DMS 273 (cell line): ENCODE measurements around the gene PEX11B.

Source experiments
- DNase-seq: peaks from one replicate; lab custom pipeline; 2025; ENCODE audit not compliant: unreplicated experiment; lab: John Stamatoyannopoulos, UW

Gene PEX11B

DNA sequence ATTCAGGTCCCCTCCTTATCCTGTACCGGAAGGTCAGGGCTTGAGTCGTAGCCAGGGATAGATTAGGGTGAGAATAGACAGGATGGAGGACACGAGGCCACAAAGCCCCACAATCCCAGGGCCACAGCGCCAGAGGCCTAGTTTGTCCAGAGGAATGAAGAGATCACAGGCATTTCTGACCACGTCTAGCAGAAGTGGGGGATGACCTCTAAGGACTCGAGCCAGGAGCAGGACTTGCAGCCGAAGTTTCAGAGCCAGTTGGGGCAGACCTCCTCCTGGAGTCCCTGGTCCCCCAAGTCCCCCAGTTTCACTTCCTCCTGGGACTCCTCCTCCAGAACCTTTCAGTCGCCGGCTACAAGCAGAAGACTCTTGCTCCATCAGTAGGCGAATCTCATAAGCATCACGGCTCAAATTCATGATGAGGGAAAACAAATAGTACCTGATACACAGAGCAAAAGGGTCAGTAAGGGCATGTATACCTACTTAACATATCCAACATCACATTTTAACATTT is 6.3 kb downstream of the PEX11B start:
- no peak for DNase-seq

DNA sequence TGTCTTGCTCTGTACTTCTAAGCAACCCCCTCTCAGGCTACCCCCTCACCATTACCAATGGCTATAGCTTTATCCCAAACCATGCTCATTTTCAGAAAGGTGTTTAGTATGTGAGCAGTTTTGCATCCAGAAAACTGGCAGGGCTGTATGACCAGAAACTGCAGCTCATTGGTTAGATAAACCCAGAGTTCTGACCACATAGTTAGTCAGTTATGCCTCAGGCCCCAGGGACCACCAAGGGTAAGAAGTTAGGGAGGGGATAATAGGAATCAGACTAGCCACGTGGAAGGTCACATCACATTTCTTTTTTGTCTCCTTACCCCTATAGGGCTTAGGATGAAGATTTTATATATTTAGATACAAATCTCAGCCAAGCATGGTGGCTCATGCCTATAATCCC is 9.9 kb downstream of the PEX11B start:
- no peak for DNase-seq

DNA sequence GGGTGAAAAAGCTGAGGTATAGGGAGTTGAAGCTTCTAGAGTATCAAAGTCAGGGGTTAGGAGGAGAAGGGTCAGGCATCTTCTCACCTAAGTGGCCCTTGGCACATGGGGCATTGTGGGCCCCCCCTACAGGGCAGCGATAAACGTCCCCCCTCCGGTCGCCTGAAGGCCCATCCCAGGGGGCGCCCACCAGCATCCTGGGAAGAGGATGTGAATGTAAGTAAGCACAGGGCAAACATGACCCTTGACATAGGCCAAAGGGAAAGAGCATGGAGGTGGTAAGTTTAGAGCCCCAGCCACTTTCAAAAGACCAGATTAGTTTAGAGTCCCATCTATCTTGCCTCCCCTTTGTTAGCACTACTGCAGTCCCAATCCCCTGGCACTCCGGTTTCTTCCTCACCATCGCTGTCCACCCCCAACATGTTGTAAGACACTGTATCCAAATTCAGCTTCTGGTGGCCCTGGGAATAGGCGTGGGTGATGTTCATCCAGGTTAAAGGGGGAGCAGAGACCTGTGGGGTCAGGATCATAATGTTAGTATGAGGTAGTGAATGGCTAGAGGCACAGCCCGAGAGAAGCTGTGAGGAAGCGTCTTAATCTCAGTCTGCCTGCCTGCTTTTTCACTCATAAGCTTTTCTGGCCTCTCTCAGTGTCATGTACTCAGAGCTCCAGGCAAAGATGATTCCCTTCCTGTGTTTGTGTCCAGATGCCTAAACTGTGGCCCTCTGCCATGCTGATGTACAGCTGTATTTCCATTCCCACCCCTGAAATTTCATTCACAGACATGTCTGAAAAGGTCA is 11.4 kb downstream of the PEX11B start:
- DNase-seq = no peak

DNA sequence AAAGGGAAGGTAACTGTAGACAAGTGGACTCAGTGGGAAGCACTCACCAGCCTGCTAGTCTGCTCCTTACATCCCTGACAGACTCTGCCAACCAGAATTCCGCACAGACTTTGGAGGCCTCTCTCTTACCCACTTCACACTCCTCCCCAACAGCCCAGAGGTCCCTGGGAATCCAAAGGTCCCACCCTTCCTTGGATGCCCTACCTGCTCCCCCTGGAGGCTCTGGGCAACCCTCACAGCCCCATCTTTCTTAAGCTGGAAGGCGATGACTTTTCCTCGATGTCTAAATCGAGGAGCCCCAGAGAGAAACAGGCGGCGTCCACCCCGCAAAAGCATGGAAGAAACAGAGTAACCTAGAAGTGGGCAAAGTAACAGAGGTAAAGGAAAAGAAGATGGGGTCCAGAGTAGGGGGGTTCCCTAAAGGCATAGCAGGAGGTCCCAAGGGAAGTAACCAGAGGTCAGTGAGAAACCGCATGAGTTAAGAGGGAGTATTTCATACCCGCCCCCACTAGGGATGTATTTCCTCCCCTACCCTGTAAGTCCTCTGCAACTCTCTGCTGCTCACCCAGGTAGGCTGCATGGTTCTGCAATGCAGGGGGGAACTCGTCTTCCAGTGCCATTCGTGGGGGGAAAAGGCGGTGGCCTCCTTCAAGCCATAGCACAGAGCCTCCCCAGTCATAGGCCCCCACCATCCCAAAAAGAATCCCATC is 17.1 kb downstream of the PEX11B start:
- DNase-seq = no peak

DNA sequence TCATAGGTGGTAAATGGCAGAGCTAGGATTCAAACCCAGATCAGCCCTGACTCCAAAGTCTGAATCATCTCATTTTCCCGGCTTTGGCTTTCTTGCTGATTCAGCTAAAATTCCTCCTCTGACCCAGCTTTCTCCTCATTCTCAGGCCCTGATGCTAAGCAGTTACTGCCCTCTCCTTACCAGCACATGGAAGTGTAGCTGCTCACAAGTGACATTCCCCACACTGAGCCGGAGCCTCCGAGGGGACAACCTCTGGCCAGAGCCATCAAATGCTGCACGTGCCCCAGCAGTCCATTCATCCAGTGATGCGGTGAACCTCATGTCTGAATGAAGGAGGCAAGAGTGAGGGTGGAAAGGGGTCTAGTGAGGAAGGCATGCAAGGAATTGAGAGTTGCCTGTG is 19.8 kb downstream of the PEX11B start:
- DNase-seq = no peak

DNA sequence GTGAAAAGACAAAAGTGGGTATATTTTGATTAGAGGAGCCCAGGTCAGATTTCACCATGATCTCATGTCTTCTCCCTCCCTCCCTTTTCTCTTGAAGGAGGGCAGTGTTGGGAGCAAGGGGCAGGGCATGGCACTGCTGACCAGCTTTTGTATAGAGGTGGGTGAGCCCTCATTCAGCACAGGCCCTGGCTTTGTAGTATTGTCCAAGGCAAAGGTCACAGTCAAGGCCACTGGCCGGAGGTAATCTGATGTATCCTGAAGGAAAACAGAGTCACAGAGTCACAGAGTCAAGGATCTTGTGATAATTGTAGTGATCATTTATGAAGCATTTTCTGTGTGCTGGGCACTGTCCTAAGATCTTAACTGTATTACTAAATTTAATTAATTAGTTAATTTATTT is 20.5 kb downstream of the PEX11B start:
- no peak for DNase-seq

DNA sequence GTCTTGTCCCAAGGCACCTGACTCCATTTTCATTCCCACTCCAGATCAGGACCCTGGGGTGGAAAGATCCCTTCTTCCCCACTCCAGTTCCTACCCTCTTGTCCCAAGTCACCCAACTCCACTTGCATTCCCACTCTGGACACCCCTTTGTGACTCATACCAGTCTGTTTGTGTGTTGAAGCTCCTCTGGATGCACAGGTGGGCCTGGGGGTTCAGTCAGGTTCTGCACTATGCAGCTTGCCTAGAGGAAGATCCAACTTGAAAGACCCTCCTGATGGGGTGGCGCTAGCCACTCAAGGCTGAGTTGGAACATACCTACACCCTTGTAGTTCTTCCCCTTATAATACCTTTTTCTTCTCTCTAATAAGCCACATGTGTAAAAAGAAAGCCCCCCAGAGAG is 23.0 kb downstream of the PEX11B start:
- DNase-seq = no peak

DNA sequence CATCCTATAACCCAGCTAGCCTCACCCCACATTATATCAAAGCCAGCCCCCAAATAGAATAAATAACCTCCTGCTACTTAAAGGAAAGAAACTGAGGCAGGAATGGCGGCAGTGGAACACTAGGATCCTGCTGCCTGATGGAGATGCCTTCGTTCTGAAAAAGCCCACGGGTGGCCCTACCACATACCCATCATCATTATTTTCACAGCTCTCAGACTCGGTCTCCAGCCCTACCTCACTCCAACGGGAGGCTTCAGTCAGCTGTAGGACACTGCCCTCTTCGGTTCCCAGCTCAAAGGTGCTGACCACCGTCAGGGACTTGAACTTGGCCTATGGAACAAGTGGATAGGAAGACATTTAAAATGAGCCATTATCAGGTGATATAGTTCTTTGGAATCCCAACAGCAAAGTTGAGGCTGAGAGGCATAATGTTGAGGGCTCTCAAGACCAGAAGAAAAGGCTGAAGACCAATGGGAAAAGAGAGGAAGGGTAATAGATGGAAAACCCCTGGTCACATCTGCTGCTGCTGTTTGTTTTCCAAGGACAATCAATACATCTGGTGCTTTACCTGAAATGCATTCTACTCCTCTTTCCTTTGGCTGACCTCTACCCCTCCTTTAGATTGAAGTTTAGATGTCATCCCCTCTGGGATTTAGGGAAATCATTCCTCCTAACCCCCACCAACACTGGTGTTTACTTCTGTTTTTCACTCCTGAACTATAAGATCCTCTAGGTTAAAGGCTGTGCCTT is 25.0 kb downstream of the PEX11B start:
- DNase-seq = no peak

DNA sequence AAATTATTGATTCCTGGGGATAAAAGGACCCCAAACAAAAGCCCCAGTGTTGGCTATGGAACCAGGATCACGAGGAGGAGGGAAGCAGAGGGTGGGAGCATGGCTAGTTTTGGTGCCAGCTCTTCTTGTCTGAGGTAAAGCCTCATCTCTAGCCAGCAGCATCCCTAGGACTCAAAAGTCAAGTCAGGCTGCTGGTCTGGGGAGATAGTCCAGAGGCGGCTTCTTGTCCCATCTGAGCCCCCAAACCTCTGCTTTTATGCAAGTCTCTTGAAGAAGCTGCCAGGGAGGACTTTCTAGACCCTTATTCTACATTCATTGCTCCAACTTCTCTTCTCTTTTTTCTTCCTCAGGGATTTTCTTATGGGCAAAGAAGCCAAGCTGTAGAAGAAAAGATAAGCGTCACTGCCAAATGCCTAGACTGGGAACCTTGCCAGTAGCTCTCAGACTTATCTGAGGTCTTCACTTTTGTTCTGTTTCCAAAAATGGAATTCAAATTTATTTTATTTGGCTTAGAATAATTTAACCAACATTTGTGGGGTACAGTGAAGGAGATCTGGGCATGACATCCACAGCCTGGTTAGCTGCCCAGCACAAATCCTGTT is 25.9 kb downstream of the PEX11B start:
- peak; percentile 70 for DNase-seq

DNA sequence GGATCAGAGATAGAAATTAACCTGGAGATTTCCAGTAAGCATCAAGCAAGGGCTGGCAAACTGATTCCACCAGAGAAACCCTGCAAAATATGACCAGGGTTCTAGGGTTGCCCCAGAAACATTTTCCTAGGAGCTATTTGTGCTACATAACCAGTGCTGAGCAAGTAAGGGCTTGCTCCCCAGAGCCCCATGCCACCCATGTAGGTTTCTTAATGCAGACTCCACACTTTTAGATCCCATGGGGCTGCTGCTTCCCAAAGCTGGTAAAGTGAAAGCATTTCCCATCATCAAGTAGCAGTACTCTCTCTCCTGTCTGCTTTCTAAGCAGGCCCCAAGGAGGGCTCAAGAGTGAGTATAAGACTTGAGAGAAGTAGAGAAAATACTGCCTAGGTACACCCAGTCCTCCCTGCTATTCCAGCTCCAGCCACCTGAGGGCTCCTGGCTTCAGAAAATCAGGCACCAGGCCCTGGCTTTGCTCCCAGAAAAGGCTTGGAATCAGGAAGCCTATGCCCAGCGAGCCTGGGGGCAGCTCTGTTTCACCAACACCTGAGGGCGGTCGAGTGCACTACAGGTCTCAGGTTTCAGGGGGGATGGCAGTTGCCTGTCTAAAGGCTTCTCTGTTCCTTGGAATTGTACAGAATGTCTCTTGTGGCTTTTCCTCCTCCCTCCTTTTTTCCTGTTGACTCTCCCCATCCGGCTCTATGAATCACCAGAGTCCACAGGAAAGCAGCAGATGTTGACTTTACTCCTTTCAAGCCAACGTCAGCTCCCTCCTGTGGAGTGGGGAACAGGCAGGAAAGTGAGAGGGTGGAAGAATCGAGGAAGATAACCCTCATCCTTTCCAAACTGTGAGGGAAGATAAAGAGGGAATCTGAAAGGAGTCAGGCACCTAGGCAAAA is 26.7 kb downstream of the PEX11B start:
- DNase-seq = peak; percentile 99

DNA sequence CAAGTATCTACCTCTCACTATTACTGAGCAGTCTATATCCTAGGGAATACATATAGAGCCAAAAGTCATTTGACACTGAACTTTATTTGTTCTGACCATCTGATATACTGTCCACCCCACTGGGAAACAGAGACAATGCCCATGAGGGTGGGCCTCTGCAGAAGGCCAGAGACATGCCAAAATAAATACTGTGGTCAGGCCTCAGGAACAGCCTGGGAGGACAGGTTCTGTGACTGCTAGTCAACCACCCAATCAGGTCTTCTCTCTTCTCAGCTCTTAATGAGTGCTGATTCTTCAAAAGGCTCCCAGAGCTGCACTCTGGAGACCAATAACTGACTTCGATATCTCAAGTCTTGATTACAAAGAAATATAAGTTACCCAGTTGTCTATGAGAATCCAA is 27.4 kb downstream of the PEX11B start:
- no peak for DNase-seq

DNA sequence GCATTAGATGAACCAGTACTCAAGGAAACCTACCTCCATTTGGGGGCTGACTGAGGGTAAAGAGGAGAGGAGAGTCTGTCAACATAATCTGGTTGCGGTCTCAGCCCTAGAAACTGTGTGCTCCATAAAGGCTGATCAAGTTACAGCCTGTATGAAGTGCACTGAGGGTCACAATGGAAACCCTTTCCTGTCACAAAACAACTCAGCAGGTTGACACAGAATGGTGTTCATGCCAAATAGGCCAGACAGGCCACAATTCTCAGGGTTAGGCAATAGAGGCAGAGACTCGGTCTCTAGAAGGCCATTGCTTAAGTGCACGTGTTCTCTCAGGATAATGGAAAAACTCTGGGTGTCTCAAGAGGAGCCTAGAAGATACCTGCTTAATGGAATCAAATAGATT is 28.8 kb downstream of the PEX11B start:
- no peak for DNase-seq

DNA sequence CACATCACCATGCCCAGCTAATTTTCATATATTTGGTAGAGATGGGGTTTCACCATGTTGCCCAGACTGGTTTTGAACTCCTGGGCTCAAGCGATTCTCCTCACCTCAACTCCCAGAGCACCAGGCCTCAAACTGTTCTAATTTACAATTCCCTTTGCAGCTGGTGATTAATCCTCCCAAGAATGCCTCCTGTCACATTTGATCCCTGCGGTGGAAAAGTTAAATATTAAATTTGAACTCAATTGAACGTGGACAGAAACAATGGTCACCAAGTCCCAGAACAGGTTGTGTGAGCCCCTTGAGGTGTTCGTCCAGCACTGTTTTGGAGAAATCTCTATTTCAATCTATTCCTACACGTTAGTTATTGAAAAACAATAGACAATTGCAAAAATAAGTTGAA is 30.9 kb downstream of the PEX11B start:
- DNase-seq = no peak

DNA sequence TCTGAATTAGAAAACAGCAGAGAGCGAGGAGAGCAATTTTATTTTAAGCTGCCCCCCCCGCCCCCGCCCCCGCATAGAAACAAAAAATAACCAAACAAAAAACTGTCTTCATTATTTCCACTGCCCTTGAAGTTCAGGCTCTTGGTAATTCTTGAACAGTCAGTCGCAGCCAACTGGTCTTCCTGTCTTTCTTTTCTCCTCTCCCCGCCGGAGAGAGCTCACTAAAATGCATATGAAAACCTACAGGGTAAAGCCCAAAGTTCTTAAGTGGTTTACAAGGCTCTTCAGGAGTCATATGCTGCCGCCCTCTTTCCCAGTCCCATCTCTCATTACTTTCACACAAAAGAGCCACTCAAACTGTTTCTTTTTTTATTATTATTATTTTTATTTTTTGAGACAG is 31.7 kb downstream of the PEX11B start:
- DNase-seq = no peak

DNA sequence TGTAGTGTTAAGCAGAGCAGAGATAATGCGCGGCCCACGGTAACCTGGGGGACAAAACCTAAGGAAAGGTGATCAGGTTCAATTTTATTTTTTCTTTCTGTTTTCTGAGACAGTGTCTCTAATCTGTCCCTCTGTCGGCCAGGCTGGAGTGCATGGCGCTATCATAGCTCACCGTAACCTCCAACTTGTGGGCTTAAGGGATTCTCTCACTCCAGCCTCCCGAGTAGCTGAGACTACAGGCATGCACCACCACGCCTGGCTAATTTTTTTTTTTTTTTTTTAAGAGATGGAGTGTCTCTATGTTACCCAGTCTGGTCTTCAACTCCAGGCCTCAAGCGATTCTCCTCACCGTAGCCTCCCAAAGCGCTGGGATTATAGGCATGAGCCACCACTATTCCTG is 32.1 kb downstream of the PEX11B start:
- no peak for DNase-seq

DNA sequence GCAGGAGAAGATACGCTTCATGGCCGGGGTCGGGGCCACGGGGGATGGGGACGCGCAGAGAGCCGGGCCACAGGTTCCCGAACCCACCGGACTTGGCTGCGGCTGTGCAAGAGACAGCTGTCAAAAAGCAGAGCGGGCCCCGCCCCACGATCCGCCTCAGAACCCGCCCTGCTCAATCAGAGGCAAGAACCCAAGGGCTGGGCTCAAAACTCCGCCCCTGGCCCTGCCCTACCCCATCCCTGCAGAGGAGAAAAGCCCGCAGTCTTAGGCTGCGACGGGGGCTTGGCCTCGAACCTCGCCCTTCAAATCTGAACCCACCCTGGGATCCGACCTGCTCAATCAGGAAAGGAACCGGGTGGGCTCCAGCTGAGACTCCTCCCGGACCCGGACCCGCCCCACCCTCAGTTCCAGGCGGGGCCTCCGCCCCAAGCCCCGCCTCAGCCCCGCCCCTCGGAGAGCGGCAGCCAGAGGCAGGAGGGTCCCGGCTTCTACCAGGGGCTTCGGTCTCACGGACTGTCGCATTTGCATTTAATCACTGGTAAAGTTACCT is 32.7 kb downstream of the PEX11B start, which contains the start of gene ANKRD35:
TSS of gene ANKRD35 (minus strand) at position 129 of the 550 bp plus-strand sequence. CDS start at position 21, 108 bp downstream.
- peak; percentile 93 for DNase-seq

DNA sequence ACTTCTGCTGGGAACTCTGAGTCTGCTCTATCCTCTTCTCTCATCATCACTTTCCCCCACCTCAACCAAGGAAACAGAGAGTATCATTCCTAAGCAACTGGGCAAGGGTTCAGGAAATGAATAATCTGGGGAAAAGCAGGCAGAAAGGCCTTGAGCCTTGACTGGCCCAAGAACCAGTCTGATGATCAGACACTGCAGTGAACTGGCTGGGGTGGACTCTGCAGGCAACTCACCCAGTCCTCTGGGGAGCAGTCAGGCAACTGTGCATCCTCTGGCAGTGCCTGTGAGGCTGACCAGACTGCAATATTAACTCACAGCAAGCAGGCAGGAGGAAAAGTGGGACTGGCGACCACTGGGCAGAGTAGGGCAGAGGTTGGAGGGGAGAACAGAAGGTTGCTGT is 33.8 kb downstream of the PEX11B start:
- no peak for DNase-seq

DNA sequence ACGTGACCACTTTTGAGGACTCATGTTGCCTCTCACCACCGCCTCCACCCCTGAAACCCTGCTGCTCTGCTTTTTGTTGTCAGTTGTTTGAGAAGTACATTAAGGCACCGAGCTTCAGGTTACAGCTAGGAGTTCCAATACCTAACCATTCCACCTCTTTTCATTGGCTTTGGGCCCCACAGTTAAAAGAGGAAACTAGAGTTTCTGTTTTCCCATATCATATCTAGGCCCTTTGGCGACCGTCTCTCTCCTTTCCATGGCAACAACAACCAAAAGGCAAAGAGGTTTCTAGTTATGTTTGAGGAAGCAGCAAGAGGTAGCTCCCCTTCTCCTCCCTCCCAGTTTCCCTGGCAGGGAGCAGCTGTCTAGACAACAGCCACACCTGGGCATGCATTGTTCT is 38.7 kb downstream of the PEX11B start:
- DNase-seq = no peak

DNA sequence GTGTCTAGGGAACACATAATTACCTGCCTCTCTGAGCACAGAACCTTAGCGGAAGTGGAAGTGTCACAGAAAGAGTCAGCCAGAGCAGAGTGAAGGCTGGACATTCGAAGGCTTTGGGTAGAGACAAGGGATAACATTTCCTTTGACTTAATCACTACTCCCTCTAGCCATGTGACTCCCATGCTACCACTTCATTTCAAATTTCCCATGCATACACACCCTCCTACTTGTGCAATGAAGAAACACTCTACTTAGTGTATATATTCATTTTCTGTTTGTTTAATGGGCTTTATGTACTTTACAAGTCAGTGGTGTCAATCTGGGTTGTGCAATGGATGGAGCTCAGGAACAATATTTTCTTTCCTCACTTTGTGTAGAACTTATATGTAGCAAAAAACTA is 39.8 kb downstream of the PEX11B start:
- DNase-seq = no peak

DNA sequence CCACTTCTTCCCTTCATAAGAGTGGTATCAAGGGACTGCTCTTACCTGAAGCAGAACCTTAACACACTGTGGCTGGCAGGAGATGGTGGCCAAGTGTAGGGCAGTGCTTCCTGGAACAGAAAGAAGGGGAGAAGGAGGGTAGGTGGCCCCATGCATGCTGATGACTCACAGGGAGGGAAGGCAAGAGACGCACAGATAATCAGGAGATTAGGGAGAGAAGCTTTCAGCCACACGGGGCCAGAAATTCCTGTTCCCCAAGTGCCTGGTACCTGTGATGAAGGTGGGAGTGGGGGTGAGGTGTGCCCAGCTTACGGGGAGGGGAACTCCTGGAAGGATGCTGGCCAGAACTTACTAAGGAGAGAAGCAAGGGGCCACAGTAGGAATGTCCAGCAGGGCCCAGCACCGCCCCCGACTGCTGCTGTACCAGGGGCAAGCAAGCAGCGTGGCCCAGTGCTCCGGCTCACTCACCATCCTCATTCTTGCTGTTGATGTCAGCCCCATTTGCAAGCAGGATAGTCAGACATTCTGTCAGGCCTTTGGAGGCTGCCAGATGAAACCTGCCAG is 40.5 kb downstream of the PEX11B start:
- DNase-seq = no peak
